Neural cell (in vitro differentiated cells): ENCODE results near the gene CCDC24. TPM values are rescaled to one million over a fixed set of nuclear protein-coding genes. Genes with fewer than 3 reads are reported as not detected.

Experiments
- H2AFZ ChIP-seq: fragments of 200-600, 300-800 bp; sonication (generic), shearing (Covaris generic); 2 replicates; pipeline ENCODE4 v1.6.0; 2014; ENCODE audit warnings: low read depth, mild to moderate bottlenecking, antibody characterized with exemption, low read length, moderate library complexity
- H3F3A ChIP-seq: fragments of 200-600 bp; shearing (Covaris generic); 2 replicates; pipeline ENCODE4 v1.6.1; 2016; ENCODE audit warnings: mild to moderate bottlenecking, moderate library complexity, mixed read lengths, antibody characterized with exemption, low read length; ENCODE audit not compliant: insufficient read depth, poor library complexity, severe bottlenecking
- H3K27ac ChIP-seq: fragments of 200-600, 300-800 bp; sonication (generic), shearing (Covaris generic); 2 replicates; pipeline ENCODE4 v1.5.1; 2014; ENCODE audit warnings: mild to moderate bottlenecking, low read length, moderate library complexity
- H3K27me3 ChIP-seq: fragments of 300-800, 200-600 bp; sonication (generic), shearing (Covaris generic); 2 replicates; pipeline ENCODE4 v1.6.0; 2014; ENCODE audit warnings: mild to moderate bottlenecking, low read depth, low read length, moderate library complexity; ENCODE audit not compliant: insufficient read depth
- H3K36me3 ChIP-seq: fragments of 300-800, 200-600 bp; sonication (generic), shearing (Covaris generic); 2 replicates; pipeline ENCODE4 v1.5.1; 2014; ENCODE audit warnings: mild to moderate bottlenecking, antibody characterized with exemption, low read length, moderate library complexity; ENCODE audit not compliant: insufficient read depth
- H3K4me2 ChIP-seq: fragments of 300-800, 200-600 bp; sonication (generic), shearing (Covaris generic); 2 replicates; pipeline ENCODE4 v1.6.0; 2014; ENCODE audit warnings: mild to moderate bottlenecking, low read length
- H3K4me3 ChIP-seq: fragments of 300-800, 200-600 bp; sonication (generic), shearing (Covaris generic); 2 replicates; pipeline ENCODE4 v1.5.1; 2014; ENCODE audit warnings: mild to moderate bottlenecking, low read length, moderate library complexity
- H3K79me2 ChIP-seq: fragments of 200-600 bp; shearing (Covaris generic); replicated peaks from 2 replicates; pipeline ENCODE4 v1.6.0; 2014; ENCODE audit warnings: mild to moderate bottlenecking, low read length, moderate library complexity; ENCODE audit not compliant: insufficient read depth
- H3K9ac ChIP-seq: fragments of 300-800, 200-600 bp; sonication (generic), shearing (Covaris generic); 2 replicates; pipeline ENCODE4 v1.6.1; 2016; ENCODE audit warnings: mild to moderate bottlenecking, low read length, mixed read lengths
- H3K9me2 ChIP-seq: fragments of 200-600 bp; shearing (Covaris generic); 2 replicates; pipeline ENCODE4 v1.6.1; 2016; ENCODE audit warnings: mild to moderate bottlenecking, low read length, mixed read lengths; ENCODE audit not compliant: insufficient read depth
- H3K9me3 ChIP-seq: fragments of 200-600, 300-800 bp; sonication (generic), shearing (Covaris generic); 2 replicates; pipeline ENCODE4 v1.6.1; 2016; ENCODE audit warnings: mild to moderate bottlenecking, mixed run types, low read length, moderate library complexity, mixed read lengths
- H4K20me1 ChIP-seq: fragments of 200-600 bp; shearing (Covaris generic); 2 replicates; pipeline ENCODE4 v1.6.1; 2016; ENCODE audit warnings: mild to moderate bottlenecking, mixed run types; ENCODE audit not compliant: insufficient read depth
- EP300 ChIP-seq: fragments of 450-650 bp; conservative IDR thresholded peaks from 2 replicates; pipeline ENCODE4 v1.6.1; 2014; ENCODE audit warnings: antibody characterized with exemption, mild to moderate bottlenecking, moderate library complexity; ENCODE audit not compliant: poor library complexity, severe bottlenecking
- EZH2 ChIP-seq: fragments of 200-600, 300-800 bp; shearing (Covaris generic), sonication (generic); IDR thresholded peaks from 2 replicates; pipeline ENCODE4 v1.6.1; 2014; ENCODE audit warnings: antibody characterized with exemption, low read length, borderline replicate concordance, mild to moderate bottlenecking; ENCODE audit not compliant: insufficient read depth, poor library complexity, severe bottlenecking
- MXI1 ChIP-seq: fragments of 450-650 bp; conservative IDR thresholded peaks from 2 replicates; pipeline ENCODE4 v1.6.1; 2014; ENCODE audit warnings: antibody characterized with exemption, mild to moderate bottlenecking; ENCODE audit not compliant: poor library complexity, severe bottlenecking
- POLR2AphosphoS5 ChIP-seq: IDR thresholded peaks from 2 replicates; pipeline ENCODE4 v1.6.1; 2012
- RAD21 ChIP-seq: fragments of 450-650 bp; conservative IDR thresholded peaks from 2 replicates; pipeline ENCODE4 v1.6.1; 2014; ENCODE audit warnings: antibody characterized with exemption, mild to moderate bottlenecking, moderate library complexity
- REST ChIP-seq: IDR thresholded peaks from 2 replicates; pipeline ENCODE4 v1.6.1; 2012; ENCODE audit warnings: borderline replicate concordance
- SMC3 ChIP-seq: fragments of 450-650 bp; conservative IDR thresholded peaks from 2 replicates; pipeline ENCODE4 v1.6.1; 2014; ENCODE audit warnings: antibody characterized with exemption, mild to moderate bottlenecking, moderate library complexity; ENCODE audit not compliant: poor library complexity
- TAF1 ChIP-seq: IDR thresholded peaks from 2 replicates; pipeline ENCODE4 v1.6.1; 2012; ENCODE audit warnings: low read depth
- polyA plus RNA-seq: library from polyadenylated mRNA; depleted of rRNA; stranded (reverse); fragments of >200 nt; gene quantifications from 2 replicates; pipeline ENCODE4 v1.2.3, GENCODE V29; 2014
- TF ChIP-seq, protein P1 (sequence below): fragments of 450-650 bp; IDR thresholded peaks from 2 replicates; pipeline ENCODE4 v1.5.1; 2014; ENCODE audit warnings: antibody characterized with exemption, mild to moderate bottlenecking, moderate library complexity; ENCODE audit not compliant: poor library complexity, severe bottlenecking

The CCDC24 gene
- polyA plus RNA-seq, 1 donor from 2014 or later = 16.5 TPM

GRCh38 chr1:43994071-43994470 lies 2.7 kb downstream of the CCDC24 start:
- H3F3A ChIP-seq = no peaks in the 10 kb centered on the region
- no peaks in the 10 kb centered on the region for H3K9me3 ChIP-seq
- no peak overlapping the region for H3K4me3 ChIP-seq
- H3K4me2 ChIP-seq = no peak overlapping the region
- no peak overlapping the region for H3K9ac ChIP-seq
- H3K79me2 ChIP-seq = no peaks in the 10 kb centered on the region
- no peaks in the 10 kb centered on the region for H4K20me1 ChIP-seq
- H2AFZ ChIP-seq = no peak overlapping the region
- TF ChIP-seq REST (no peak), TAF1 (no peak), RAD21 (no peak), MXI1 (no peak), EP300 (no peak), EZH2 (no peak), SMC3 (no peak), POLR2AphosphoS5 (no peak)
- TF ChIP-seq, protein P1, sequence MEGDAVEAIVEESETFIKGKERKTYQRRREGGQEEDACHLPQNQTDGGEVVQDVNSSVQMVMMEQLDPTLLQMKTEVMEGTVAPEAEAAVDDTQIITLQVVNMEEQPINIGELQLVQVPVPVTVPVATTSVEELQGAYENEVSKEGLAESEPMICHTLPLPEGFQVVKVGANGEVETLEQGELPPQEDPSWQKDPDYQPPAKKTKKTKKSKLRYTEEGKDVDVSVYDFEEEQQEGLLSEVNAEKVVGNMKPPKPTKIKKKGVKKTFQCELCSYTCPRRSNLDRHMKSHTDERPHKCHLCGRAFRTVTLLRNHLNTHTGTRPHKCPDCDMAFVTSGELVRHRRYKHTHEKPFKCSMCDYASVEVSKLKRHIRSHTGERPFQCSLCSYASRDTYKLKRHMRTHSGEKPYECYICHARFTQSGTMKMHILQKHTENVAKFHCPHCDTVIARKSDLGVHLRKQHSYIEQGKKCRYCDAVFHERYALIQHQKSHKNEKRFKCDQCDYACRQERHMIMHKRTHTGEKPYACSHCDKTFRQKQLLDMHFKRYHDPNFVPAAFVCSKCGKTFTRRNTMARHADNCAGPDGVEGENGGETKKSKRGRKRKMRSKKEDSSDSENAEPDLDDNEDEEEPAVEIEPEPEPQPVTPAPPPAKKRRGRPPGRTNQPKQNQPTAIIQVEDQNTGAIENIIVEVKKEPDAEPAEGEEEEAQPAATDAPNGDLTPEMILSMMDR = no peak
- H3K36me3 ChIP-seq = no peaks in the 10 kb centered on the region
- H3K27ac ChIP-seq = no peak overlapping the region
- no peaks in the 10 kb centered on the region for H3K9me2 ChIP-seq
- H3K27me3 ChIP-seq = no peaks in the 10 kb centered on the region

DNA sequence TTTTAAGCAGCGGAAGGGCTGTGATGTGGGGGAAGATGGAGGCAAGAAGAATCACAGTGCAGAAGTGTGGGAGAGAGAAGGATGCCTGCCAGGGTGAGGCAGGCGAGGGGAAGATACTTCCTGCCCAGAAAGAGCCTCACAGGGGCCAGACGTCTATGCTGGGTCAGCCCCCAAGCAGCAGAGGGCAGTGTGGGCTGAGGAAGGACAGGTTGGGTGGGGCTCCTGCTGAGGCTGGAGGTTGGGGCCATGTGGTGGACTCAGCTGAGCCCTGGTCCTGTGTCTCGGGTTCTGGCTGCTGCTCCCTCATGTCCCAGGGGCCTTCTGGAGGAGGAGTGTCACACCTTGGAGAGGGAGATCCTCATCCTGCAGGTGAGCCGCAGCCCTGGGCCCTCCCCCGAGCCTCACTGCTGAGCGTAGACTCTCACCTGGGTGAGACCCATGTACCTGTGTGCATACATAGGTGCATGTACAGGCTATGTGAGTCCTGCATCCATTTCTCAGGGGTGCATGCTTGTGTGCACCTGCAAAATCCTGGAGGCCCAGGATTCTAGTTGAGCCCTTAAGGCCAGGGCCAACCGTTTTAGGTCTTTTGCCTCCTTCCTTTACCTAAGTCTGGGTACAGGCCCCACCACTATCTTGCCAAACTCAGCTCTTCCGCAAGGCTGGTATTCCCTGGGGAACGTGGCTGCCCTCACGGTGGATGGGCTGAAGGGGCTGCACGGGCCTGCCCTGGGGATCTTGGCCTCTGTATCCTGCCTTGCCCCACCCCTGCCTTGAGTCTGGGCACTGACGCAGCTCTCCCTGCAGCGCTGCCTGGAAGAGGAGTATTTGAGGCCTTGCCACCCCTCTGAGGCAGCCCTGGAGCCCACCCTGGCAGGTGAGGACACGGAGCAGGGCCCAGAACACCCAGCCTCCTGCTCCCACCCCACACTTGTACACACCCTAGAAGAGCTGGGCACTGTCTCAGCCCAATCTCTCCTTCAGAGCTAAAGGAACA lies 3.7 kb downstream of the CCDC24 start:
- no peak overlapping the region for H3K27ac ChIP-seq
- no peak overlapping the region for H3K9ac ChIP-seq
- no peaks in the 10 kb centered on the region for H4K20me1 ChIP-seq
- H3K79me2 ChIP-seq = no peaks in the 10 kb centered on the region
- no peak overlapping the region for H2AFZ ChIP-seq
- H3K4me3 ChIP-seq = no peak overlapping the region
- no peaks in the 10 kb centered on the region for H3K36me3 ChIP-seq
- no peaks in the 10 kb centered on the region for H3K27me3 ChIP-seq
- no peak overlapping the region for H3K4me2 ChIP-seq
- no peaks in the 10 kb centered on the region for H3K9me2 ChIP-seq
- H3F3A ChIP-seq = no peaks in the 10 kb centered on the region
- TF ChIP-seq TAF1 (no peak), EZH2 (no peak), MXI1 (no peak), POLR2AphosphoS5 (no peak)
- H3K9me3 ChIP-seq = no peaks in the 10 kb centered on the region
